Femur (tissue), 1 donor: ENCODE results near the gene CLCN1.

Experiments used
- DNase-seq: peaks from one replicate; pipeline ENCODE4 v3.0.0-alpha.2; 2017

CLCN1 gene

DNA sequence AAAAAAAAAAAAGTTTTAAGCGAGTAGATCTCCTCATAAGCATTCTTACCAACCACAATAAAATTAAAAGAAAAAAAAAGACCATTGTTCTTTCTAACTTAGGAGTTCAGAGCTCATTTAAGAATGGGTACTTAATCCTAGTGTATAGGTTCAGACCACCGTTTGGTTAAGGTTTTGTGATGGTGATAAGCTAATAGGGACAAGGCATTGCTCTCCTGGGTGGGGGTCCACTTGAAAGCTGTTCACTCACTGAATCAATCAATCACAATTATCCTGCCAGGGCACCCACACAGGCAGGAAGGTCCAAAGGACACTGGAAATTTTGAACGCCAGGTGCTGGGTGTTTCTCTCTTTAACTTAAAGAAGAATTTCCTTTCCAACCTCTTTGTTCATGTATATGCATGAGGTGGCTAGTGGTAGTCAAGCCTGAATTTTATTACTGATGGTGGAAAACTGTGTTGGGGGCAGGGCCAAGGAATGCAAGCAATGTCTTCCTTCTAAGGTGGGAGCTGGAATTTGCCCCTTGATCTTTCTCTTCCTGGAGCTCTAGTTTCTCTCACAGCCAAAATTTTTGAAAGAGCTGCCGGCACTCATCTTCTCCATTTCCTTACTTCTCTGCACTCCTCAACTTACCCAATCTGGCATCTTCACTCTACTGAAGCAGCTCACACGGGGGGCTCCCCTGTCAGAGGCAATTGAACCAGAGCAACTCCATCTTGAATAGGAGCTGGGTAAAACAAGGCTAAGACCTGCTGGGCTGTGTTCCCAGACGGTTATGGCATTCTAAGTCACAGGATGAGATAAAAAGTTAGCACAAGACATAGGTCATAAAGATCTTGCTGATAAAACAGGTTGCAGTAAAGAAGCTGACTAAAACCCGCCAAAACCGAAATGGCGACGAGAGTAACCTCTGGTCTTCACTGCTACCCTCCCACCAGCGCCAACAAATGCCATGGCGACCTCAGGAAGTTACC, 54.1 kb downstream of the CLCN1 start:
- no peak for DNase-seq

DNA sequence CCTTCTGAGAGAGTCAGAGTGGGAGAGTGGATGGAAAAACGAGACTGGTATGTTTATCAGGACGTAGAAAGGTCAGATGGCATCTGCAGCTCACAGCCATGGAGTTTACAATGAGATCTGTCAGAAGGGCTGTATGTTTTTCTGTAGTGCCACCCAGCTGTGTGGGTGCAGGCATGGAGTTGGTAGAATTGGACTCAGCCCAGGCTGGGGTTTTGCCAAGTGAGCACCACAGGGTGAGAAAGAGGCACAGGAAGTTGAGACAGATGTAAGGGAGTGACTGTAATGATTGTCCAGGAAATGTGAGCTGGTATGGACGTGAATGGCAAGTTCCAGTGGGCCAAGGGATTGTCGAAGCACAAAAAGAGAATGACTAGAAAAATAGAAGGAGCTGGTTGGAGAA, 56.2 kb downstream of the CLCN1 start:
- no peak for DNase-seq

DNA sequence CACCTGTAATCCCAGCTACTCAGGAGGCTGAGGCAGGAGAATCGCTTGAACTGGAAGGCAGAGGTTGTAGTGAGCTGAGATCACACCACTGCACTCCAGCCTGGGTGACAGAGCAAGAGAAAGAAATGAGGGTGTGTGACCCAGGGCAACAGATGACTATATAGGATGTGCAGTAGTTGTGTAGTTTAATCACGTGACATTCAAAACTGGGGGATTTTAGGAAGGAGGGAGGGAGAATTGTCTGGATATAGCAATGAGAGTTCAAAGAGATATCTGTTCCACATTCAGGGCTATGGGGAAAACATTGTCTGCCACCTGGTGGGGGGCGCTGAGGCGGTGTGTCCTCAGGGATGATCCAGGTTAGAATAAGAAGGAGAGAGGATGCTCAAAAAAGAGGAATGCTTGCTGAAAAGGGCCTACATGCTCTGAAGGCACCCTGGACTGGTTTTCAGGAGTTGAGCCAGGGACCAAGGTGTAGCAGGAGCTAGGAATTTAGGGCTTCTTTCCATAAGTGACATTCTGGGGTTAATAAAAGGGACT, 57.4 kb downstream of the CLCN1 start:
- no peak for DNase-seq

DNA sequence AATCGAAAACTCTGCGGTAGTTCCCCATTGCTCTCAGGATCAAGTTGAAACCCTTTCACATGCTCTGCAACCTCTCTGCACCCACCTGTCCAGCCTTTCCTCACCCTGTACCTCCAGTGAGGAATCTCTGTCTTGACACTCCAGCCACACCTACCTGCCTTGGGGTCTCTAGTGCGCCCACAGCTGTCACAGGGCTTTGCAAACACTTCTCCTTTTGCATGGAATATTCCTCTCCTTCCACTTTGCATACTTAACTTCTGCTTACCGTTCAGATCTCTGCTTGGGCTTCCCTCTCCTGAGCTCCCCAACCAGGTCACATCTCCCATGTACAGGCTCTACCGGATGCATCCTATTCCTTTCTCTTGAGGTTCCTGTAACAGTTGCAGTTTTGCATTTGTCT, 58.6 kb downstream of the CLCN1 start:
- no peak for DNase-seq

DNA sequence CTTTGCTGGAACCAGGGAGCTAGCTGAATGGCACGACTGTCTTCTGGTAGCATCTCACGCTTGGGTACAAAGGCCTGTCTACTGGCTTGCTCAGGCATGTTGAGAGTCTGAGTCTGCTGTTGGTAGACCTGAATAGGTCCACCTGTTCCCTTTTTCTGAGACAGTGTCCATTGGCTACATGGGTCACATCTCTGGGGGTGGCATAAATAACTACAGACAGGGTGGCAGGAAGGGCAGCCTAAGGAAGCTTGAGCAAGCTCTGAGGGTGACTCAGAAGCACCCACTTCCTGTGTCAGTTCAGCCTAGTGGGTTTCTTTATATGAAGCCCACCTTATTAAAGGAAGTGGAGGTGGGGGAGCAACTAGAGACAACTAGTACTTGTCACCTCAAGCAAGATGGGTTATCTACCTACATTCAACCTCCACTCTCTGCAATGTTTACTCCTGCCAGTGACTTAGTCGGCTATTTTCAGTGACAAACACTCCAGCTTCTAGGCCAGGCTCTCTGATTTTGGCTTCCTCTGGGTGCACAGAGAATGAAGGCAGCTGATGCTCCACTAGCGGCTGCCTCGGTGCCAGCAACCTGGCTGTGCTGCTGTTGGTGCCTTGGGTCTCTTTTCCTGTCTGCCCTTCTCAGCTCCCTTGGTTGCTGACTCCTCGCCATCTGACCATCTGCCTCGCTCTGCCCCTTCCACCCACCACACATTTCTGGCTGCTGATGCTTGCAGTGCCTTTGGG, 59.6 kb downstream of the CLCN1 start:
- DNase-seq, result no peak

DNA sequence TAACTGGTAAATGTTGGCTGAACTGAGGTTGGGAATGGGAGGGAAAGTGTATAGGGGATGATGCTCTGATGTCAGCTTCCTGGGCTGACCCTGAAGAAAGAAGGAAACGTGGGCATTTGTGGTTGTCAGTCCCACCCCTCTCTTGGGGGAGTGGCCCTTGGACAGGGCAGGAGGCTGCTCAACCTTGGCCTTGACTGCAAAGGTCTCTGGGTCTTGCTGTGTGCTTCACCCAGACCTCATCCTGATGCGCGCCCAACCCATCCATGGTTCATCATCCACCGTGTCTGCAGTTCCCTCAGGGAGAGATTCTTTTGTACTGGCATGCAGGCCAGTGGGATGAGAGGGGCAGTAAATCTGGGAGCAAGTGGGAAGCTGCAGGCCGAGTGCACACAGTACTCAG, 60.5 kb downstream of the CLCN1 start:
- DNase-seq, result no peak

DNA sequence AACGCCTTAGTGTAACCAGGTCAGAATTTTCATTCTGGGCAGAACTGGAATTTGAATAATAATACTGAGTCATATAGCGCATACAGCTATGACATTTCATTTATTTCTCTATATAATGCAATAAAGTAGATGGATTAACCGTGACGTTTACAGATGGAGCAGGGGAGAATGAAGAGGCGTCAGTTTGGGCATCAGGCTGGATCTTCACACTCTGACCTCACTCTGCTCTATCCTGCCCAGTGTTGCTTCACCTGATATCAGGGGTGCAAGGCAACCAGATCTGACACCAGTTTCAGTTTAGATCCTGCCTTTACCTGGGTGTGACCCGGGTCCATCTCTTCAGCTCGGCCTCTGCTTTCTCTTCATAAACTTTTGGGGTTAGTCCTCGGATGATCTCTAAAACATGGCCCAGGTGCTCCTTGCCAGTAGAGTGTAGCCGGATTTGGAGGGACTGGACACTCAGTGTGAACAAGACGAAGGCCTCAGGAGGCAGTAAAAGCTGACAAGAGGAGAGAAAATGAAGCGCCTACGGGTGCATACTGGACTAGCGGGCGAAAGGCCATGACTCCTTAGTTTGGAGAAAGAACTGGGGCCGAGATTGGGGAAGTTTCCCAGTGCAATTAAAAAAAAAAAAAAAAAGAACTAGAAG, 63.8 kb downstream of the CLCN1 start:
- no peak for DNase-seq

DNA sequence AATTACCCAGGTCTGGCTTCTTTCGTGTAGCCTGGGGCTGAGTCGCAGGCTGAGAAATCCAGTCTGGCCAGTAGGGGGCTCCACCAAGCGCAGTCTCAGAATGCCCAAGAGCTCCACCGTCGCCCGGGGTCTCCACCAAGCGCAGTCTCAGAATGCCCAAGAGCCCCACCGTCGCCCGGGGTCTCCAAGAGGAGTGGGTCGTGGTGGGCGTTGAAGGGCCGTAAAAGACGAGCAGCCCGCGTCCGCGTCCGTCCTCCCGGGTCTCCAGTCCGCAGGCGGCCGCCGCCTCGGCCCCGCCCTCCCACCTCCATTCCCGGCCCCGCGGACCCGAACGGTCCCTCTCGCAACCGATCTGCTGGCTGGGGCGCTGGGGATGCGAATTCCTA, 64.3 kb downstream of the CLCN1 start:
- peak; percentile 93 for DNase-seq

DNA sequence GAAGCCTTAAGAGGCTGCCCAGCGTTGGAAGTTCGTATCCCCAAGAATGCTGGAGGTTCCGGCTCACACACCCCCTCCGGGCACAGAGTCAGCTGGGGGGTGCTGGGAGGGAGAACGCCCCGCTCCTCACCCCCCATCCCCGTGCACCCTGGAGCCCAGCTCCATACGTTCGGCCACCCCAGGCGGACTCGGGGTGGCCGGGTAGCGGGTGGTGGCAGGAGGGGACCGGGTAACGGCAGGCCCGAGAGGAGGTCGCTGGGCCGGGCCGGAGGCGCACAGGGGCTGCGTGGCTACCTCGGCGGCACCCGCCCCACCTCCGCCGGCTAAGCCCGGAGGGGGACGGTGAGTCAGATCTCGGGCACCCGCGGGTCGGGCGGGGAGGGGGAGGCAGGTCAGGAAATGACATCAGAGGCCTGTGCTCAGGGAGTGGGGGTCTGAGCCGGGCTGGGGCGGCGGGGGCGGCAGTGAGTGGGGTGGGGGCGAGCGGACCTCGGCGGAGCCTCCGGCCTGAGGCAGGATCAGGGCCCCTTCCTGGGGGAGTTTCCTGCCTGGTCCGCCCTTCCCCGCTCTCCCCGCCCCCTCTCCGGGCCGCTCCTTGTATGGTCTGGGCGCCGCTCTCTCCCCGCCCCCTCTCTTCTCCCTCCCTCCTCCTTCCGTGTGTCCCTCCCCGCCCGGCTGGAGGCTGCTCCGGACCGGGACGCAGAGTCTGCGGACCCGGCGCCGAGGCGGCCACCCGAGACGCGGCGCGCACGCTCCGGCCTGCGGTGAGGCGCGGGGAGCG, 64.9 kb downstream of the CLCN1 start, which contains the start of gene ZYX:
Gene ZYX, plus strand, starts transcription at position 700 of the 781 bp plus-strand sequence. CDS start 227 bp downstream, outside the sequence.
- peak; percentile 97 for DNase-seq

DNA sequence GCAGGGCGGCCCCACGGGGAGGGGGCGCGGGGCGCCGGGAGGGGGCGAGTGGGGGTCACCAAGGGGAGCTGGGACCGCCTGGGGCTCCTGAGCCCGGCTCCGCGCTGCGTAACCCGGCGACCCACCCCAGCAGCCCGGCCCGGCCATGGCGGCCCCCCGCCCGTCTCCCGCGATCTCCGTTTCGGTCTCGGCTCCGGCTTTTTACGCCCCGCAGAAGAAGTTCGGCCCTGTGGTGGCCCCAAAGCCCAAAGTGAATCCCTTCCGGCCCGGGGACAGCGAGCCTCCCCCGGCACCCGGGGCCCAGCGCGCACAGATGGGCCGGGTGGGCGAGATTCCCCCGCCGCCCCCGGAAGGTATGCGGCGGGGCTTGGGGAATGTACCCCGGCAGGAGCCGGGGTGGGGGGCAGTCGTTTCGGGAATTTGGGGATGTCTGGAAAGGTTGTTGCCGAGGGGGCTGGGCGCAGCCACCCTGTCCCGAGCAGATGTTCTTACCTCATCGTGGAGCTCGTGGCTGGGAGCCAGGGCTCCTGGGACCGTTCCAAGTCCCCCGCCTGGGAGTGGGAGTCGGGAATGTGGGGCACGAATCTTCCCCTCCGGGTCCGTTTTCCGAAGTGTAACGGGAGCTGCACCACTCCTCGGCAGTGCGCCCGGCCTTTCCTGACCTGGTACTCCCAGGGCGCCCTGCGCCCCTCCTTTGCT, 65.7 kb downstream of the CLCN1 start:
- DNase-seq, result peak; percentile 92

DNA sequence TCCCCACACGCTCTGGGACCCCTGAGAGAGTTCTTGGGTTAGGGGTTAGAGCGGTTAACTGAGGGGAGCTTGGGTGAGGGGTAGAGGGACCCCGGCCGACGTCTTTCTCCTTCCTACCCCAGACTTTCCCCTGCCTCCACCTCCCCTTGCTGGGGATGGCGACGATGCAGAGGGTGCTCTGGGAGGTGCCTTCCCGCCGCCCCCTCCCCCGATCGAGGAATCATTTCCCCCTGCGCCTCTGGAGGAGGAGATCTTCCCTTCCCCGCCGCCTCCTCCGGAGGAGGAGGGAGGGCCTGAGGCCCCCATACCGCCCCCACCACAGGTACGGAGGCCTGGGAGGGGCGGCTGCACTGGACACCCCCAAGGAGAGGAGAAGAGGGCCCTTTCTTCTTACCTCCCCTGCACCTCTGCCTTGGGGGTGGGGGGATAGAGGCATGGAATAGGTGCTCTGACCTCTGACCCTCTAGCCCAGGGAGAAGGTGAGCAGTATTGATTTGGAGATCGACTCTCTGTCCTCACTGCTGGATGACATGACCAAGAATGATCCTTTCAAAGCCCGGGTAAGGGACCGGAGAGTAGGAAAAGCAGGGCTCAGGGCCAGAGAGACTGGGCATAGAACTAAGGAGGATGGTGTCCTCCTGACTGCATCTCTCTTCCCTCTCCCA, 66.3 kb downstream of the CLCN1 start:
- no peak for DNase-seq

DNA sequence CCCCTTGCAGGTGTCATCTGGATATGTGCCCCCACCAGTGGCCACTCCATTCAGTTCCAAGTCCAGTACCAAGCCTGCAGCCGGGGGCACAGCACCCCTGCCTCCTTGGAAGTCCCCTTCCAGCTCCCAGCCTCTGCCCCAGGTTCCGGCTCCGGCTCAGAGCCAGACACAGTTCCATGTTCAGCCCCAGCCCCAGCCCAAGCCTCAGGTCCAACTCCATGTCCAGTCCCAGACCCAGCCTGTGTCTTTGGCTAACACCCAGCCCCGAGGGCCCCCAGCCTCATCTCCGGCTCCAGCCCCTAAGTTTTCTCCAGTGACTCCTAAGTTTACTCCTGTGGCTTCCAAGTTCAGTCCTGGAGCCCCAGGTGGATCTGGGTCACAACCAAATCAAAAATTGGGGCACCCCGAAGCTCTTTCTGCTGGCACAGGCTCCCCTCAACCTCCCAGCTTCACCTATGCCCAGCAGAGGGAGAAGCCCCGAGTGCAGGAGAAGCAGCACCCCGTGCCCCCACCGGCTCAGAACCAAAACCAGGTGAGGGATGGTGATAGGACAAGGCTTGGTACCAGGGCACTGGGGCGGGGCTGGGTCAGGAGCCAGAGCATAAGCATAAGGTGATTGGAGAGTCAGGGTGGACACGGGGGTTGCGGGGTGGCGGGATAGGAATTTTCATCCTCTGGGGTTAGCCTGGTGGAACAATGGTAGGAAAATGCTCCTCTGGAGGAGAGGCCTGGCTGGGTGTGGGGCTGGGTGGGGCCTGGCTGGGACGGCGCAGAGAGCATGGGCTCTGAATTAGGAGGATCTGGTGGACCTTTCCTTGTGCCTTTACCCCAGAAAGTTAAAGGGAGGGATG, 67.1 kb downstream of the CLCN1 start:
- DNase-seq, result no peak

DNA sequence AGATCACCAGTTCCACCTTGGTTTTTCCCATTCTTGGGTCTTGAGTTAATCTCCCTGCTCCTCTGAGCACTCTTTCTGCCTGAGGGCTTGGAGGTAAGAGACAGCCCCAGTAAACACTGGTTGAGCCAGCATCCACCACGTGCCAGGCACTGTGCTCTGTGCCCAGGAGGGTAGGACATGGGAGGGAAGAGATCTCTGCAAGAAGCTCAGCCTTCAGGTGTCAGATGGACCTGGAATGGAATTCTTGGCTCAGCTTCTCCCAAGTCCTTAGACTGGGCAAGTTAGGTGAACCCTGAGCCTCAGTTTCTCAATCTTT, 67.7 kb downstream of the CLCN1 start:
- no peak for DNase-seq

DNA sequence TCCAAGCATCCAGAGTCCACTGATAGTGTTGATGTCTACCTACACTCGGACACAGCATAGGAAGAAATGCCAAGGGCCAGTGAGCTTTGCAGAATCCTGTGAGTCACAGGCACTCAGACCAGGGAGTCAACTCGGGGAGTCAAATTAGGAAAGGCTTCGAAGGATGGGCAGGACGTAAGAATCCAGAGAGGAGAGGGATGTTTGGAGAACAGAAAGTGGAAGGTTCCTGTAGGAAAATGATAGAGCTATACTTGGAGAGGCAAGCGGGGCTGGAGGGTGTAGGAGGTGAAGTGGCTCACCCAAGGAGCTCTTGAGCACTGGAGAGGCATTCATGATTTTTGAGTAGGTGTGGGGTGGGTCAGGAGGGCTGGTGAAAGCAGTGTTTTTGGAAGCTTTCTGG, 68.2 kb downstream of the CLCN1 start:
- no peak for DNase-seq

DNA sequence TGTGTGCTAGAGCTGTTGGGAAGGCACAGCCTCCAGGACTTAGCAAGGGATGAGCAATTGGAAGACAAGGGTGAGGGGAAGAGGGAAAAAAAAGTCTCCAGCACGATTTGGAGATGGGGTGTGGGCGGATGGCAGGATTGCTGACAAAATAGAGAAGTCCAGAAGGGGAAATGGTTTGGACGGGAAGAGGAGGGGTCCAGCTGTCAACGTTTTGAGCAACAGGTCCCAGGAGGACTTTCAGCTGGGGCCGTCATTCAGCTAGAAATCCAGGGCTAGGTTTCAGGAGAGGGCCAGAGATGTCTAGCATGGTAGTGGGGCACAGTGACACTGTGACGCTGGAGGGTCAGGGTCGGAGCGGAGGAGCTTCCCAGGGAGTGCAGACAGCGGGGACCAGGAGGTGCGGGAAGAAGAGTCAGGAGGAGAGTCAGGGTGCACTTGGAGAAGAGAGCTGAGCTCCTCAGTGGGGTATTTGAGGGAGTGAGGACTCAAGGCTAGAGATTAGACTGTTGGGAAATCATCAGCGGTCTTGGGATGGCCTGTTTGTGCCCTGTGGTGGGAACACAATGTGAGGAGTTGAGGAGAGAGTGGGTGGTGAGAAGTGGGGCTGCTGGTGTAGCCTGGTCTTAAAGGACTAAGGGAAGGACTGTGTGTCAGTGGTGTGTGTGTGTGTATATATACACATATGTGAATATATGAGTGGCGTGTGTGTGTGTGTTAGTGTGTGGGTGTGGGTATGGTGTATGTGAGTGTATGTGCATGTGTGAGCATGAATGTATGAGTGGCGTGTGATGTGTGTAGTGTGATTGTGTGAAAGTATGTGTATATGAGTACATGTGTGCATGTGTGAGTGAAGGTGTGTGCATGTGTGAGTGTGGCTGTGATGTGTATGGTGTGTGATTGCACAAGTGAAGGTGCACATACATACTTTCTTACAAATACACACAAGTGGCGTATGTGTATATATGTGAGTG, 69.0 kb downstream of the CLCN1 start:
- DNase-seq, result peak; percentile 60

DNA sequence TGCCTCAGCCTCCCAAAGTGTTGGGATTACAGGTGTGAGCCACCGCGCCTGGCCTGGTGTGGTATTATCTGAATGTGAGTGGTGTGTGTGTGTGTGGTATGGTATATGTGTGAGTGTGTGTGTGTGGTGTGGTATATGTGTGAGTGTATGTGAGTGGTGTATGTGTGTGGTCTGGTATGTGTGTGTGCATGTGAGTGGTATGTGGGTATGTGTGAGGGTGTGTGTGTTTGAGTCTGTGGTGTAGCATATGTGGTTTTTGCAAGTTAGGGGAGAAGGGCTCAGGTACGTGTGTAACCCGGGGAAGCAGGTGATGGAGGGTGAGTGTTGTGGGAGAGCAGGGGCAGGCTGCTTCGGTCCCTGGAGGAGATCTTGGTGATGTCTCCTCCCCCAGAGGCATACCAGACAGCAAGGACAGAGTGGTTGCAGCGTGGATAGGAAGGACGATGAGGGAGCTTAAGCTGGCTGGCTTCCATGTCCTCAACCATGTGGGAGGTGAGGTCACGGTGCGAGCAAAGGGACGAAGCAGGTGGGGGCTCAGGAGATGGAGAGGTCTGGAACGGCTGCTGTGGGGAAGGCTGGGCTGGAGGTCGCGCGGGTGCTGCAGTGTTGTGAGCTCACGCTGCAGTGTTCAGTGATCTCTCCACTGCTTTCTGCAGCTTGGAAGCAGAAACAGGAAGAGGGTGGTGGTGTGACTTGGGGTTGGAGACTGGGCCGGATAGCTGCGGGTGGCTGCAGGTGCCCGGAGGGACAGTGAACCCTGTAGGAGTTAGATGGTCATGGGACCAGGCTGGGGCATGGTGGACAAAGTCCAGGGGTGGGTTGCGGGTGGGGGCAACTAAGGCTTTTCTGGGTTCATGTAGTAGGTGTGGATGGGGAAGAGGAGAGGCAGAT, 70.2 kb downstream of the CLCN1 start:
- peak; percentile 38 for DNase-seq

DNA sequence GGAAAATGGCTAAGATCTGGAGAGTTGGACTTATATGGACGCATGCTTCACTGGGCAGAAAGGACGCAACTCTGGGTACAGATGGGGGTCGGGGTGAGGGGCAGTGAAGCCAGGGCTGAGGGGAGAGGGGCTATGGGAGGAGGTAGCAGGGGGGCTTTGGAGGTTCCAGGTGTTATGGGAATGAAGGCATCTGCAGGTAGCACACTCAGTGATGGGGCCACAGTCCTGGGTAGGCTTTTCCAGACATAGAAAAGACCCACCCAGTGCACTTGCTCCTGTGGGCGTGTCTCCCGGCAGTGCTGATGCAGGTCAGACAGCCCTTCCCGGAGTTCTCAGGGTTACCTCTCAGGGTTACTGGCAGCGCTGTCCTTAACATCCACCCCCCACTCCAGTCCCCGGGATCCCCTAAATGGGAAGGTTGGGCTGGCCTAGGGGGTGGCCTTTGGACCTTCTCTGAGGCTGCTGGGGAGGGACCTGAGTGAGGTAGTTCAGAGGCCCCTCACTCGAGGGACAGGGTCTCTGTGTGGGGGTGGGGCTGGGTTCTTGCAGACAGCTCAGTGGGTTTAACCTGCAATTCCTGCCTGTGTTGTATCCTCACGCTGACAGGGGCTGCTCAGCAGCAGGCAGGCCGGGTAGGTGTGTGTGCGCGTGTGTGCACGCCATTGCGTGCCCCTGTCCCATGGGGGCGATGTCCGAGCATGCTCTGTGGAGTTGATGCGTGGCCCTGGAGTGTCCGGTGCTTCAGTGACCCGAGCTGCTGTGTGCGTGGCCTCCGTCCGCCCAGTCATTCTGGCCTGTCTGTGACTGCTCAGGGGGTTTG, 71.5 kb downstream of the CLCN1 start:
- DNase-seq, result no peak
